Measurements from ENCODE around the gene IL11RA.

IL11RA gene

DNA sequence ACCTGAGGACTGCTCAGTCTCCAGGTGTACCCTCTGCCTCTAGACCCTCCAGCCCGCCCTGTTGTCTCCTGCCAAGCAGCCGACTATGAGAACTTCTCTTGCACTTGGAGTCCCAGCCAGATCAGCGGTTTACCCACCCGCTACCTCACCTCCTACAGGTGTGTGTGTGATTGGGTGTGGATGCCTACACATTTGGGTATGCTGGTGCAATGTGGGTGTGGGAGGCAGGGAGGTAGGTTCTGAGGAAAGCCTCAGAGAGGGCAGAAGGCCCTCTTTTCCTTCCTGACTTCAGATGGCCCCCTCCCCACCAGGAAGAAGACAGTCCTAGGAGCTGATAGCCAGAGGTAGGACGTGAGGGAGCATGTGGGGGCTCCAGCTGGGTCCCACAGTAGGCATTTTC is 5.0 kb downstream of the IL11RA start:
- no peak overlapping the region for H3K27ac ChIP-seq
- TF ChIP-seq, protein P1, sequence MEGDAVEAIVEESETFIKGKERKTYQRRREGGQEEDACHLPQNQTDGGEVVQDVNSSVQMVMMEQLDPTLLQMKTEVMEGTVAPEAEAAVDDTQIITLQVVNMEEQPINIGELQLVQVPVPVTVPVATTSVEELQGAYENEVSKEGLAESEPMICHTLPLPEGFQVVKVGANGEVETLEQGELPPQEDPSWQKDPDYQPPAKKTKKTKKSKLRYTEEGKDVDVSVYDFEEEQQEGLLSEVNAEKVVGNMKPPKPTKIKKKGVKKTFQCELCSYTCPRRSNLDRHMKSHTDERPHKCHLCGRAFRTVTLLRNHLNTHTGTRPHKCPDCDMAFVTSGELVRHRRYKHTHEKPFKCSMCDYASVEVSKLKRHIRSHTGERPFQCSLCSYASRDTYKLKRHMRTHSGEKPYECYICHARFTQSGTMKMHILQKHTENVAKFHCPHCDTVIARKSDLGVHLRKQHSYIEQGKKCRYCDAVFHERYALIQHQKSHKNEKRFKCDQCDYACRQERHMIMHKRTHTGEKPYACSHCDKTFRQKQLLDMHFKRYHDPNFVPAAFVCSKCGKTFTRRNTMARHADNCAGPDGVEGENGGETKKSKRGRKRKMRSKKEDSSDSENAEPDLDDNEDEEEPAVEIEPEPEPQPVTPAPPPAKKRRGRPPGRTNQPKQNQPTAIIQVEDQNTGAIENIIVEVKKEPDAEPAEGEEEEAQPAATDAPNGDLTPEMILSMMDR (IDR thresholded peaks at IDR 0.05): no peak
- TF ChIP-seq ZFX (IDR thresholded peaks at IDR 0.05; ENCODE audit: borderline replicate concordance): no peak

DNA sequence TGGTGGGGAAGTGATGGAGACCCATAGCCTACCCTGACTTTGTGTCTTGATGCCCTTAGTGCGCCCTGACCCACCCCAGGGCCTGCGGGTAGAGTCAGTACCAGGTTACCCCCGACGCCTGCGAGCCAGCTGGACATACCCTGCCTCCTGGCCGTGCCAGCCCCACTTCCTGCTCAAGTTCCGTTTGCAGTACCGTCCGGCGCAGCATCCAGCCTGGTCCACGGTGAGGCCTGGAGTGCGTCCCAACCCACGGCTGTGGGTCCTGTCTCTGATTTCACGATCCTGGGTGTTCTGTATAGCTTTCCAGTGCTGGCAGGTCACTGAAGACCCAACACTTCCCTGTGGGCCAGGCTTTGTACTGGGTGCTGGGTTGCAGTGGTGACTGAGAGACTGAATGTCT is 6.5 kb downstream of the IL11RA start:
- TF ChIP-seq ZFX (IDR thresholded peaks at IDR 0.05; ENCODE audit: borderline replicate concordance): no peak
- TF ChIP-seq, protein P1 (IDR thresholded peaks at IDR 0.05): no peak
- H3K27ac ChIP-seq: no peak overlapping the region

DNA sequence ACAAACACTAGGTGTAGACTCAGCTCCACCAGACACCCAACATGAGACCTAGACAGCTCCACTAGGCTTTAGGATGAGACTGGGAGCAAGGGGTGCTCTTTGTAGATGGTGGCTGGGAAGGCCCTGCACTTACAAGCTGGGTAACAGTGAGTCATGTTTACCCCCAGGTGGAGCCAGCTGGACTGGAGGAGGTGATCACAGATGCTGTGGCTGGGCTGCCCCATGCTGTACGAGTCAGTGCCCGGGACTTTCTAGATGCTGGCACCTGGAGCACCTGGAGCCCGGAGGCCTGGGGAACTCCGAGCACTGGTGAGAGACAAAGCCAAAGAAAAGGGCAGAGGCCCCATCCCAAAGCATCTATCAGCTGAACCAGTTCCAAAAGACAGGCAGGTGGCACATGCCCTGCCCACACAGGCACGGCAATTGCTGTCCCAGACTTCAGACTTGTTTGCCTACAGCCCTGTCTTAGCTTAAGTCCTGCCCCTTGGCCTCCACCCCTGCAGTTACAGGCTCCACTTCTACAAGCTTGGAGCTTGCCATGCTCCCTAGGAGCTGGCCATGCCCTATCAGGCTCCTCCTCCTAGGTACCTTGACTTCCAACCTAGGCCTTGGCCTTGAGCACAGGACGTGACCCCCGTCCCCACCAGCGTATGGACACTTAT is 7.7 kb downstream of the IL11RA start:
- no peak overlapping the region for H3K27ac ChIP-seq
- TF ChIP-seq, protein P1 (IDR thresholded peaks at IDR 0.05): no peak
- no peak for TF ChIP-seq ZFX (IDR thresholded peaks at IDR 0.05; ENCODE audit: borderline replicate concordance)

DNA sequence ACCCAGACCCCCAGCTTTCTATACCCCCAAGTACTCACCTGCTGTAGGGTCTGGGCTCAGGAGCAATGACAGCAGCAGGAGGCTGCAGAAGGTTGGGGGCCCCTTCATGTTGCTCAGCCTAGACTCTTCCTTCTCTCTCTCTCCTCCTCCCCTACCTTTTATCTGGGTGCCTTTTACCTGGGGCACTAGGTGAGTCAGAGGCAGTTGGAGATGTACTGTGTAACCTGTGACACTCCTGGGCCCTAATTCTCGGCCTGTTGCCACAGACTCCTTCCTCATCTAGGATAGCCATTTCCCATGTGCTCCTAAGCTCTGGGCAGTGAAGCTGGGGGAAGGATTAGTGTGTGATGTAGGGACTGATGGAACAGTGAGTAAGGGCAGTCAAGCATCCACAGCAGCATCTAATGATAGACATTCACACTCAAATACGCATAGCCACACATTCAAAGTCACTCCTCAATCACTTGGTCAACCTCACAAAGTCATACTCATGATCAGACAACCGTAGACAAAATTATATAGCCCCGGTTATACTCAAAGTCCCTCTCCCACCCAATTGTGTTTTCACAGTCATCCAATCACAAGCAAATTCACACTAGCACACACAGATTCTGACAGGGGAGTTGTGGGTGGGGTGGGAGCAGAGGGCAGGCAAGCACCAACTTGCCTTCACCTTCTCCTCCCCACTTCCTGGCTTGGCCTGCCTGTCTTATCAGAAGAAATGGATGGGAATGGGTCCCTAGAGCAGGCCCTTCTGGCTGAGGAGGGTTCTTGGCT is 10.7 kb downstream of the IL11RA start, which contains the start of gene CCL27:
TSS of gene CCL27 (minus strand) at position 132 of the 777 bp plus-strand sequence. CDS start at position 108, 24 bp downstream.
- TF ChIP-seq, protein P1 (IDR thresholded peaks at IDR 0.05): no peak
- TF ChIP-seq ZFX (IDR thresholded peaks at IDR 0.05; ENCODE audit: borderline replicate concordance): no peak
- H3K27ac ChIP-seq: no peak within 1 kb of the TSS; the same call in 1 of the 2 replicates

DNA sequence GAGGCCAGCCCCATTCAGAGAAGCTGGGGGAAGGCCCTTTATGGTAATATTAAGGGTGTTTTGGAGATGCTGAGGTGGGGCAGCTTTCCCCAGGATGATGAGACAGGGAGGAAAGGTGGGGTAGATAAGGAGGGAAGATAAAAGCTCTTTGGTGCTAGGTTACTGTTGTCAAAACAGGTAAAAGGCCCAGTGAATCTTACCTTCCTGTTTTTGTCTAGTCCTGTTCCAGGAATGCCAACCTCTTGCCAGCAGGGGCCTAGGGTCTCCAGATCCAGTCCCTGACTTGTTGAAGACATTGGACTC is 11.3 kb downstream of the IL11RA start:
- no peak overlapping the region; the same call in 1 of the 2 replicates for H3K27ac ChIP-seq
- TF ChIP-seq, protein P1 (IDR thresholded peaks at IDR 0.05): no peak
- TF ChIP-seq ZFX (IDR thresholded peaks at IDR 0.05; ENCODE audit: borderline replicate concordance): no peak

DNA sequence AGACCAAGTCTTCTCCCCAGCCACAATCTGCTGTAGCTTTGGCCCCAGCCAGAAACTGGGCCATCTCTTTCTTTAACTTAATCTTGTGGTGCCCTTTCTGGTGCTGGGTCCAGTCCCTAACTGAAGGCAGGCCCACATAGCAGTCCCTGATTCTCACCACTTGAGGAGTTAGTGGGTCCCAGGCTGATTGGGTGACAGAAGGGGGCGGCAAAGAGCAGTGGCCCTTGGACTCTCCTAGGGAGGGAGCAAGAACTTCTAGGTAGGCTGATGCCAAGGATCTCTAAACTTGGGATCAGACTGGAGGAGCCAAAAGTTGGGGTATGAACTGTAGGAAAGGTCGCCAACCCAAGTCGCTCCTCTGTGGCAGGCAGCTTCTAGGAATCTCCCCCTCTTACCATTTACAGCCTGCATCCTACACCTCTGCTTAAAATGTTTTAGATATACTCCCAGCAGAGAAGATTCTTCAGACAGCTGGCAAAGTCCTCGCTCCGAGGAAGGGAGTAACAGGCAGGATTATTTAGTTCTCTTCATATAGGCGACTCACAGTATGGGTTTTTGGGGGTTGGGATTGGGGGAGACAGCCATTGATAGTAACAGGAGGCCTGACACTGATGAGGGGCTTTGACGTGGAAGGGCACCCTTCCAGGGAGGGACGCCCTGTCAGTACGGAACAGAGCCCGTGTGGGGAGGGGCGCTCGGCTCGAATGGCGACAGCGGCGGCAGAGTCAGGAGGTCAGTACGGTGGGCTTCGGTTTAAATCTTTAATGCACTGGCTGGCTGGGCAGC is 12.5 kb downstream of the IL11RA start:
- TF ChIP-seq, protein P1 (IDR thresholded peaks at IDR 0.05): peak; percentile 100
- TF ChIP-seq ZFX (IDR thresholded peaks at IDR 0.05; ENCODE audit: borderline replicate concordance): no peak
- peak overlapping the region; percentile 86 for H3K27ac ChIP-seq
